Measurements from ENCODE around the gene SPAG6.

SPAG6 gene

GRCh38 chr10:22442063-22442462 lies 96.8 kb downstream of the SPAG6 start:
- in situ Hi-C loops (cut with MboI; ENCODE audit: low pct_unique_long_range_greater_than_20kb, low sequenced_read_pairs, unreplicated experiment), result no loop called here
- no peak for TF ChIP-seq CTCF (IDR thresholded peaks at IDR 0.05; ENCODE audit: extremely low read depth, insufficient read depth, missing control alignments)
- DNase-seq (ENCODE audit: low spot score), result no peak

- no peak for DNase-seq (ENCODE audit: low spot score)
- TF ChIP-seq CTCF (IDR thresholded peaks at IDR 0.05; ENCODE audit: extremely low read depth, insufficient read depth, missing control alignments), result no peak
- in situ Hi-C loops (cut with MboI; ENCODE audit: low pct_unique_long_range_greater_than_20kb, low sequenced_read_pairs, unreplicated experiment), result no loop called here
These were observed 97.2 kb downstream of the SPAG6 start for GRCh38 chr10:22442468-22442867.

GRCh38 chr10:22443175-22443901 lies 98.0 kb downstream of the SPAG6 start:
- DNase-seq (ENCODE audit: low spot score), result no peak
- in situ Hi-C loops (cut with MboI; ENCODE audit: low pct_unique_long_range_greater_than_20kb, low sequenced_read_pairs, unreplicated experiment), result no loop called here
- TF ChIP-seq CTCF (IDR thresholded peaks at IDR 0.05; ENCODE audit: extremely low read depth, insufficient read depth, missing control alignments), result no peak

GRCh38 chr10:22444219-22444788 lies 99.0 kb downstream of the SPAG6 start:
- no peak for DNase-seq (ENCODE audit: low spot score)
- in situ Hi-C loops (cut with MboI; ENCODE audit: low pct_unique_long_range_greater_than_20kb, low sequenced_read_pairs, unreplicated experiment), result no loop called here
- TF ChIP-seq CTCF (IDR thresholded peaks at IDR 0.05; ENCODE audit: extremely low read depth, insufficient read depth, missing control alignments), result no peak

- in situ Hi-C loops (cut with MboI; ENCODE audit: low pct_unique_long_range_greater_than_20kb, low sequenced_read_pairs, unreplicated experiment), result no loop called here
- no peak for TF ChIP-seq CTCF (IDR thresholded peaks at IDR 0.05; ENCODE audit: extremely low read depth, insufficient read depth, missing control alignments)
- no peak for DNase-seq (ENCODE audit: low spot score)
These were observed 100.2 kb downstream of the SPAG6 start for GRCh38 chr10:22445495-22445894.

- no peak for TF ChIP-seq CTCF (IDR thresholded peaks at IDR 0.05; ENCODE audit: extremely low read depth, insufficient read depth, missing control alignments)
These were observed 101.8 kb downstream of the SPAG6 start for GRCh38 chr10:22447068-22447467.

More at GRCh38 chr10:22447068-22447467, 101.8 kb downstream of the SPAG6 start:
- DNase-seq (ENCODE audit: low spot score), result no peak
- in situ Hi-C loops (cut with MboI; ENCODE audit: low pct_unique_long_range_greater_than_20kb, low sequenced_read_pairs, unreplicated experiment), result no loop called here

Data from GM13977 (cell line).